ENCODE data around the gene AOPEP.

- no peak for TF ChIP-seq EP300 (IDR thresholded peaks at IDR 0.05; ENCODE audit: borderline replicate concordance)
- no peak for TF ChIP-seq CREB1 (IDR thresholded peaks at IDR 0.05; ENCODE audit: low read depth)
- no peak for TF ChIP-seq RAD21 (IDR thresholded peaks at IDR 0.05; ENCODE audit: low read depth)
- TF ChIP-seq TAF1 (IDR thresholded peaks at IDR 0.05; ENCODE audit: low read depth), result no peak
- no peak for TF ChIP-seq REST (IDR thresholded peaks at IDR 0.05; ENCODE audit: low read depth)
- TF ChIP-seq TCF12 (IDR thresholded peaks at IDR 0.05; ENCODE audit: low read depth), result no peak
- TF ChIP-seq EGR1 (IDR thresholded peaks at IDR 0.05), result no peak
- TF ChIP-seq YY1 (IDR thresholded peaks at IDR 0.05; ENCODE audit: low read depth), result no peak
Observed at GRCh38 chr9:95024097-95024671, 297.7 kb downstream of the AOPEP start.
